Heart right ventricle (tissue), 16 donors: ENCODE data around the gene ZNF408. TPM values are rescaled to one million over a fixed set of nuclear protein-coding genes. Genes with fewer than 3 reads are reported as not detected.
A peak's percentile ranks its signal among the peaks of the same experiment; 100 is the strongest.

Experiments
- ATAC-seq, 8 donors: fragments of 200-7000 bp; cut with Tn5 transposase; one replicate each; pipeline ENCODE4 v1.9.1; 2020; ENCODE audit warnings: mild to moderate bottlenecking in 8 of 8, moderate library complexity in 8 of 8, moderate number of reproducible peaks in 1 of 8
- DNase-seq, 2 donors: peaks; one replicate each; pipeline ENCODE4 v3.0.0-alpha.2; 2020
- H3K27ac ChIP-seq, 10 donors: fragments of 200-600 bp; sonication (generic) in 2 of 10; one replicate each; pipeline versions ENCODE4 v1.5.0 to v1.8.0; 2020 to 2022; ENCODE audit warnings: mild to moderate bottlenecking in 3 of 10
- H3K27me3 ChIP-seq, 7 donors: fragments of 200-600 bp; one replicate each; pipeline ENCODE4 v1.8.0; 2021 to 2022; ENCODE audit warnings: mild to moderate bottlenecking in 2 of 7
- H3K36me3 ChIP-seq, 9 donors: fragments of 200-600 bp; sonication (generic) in 1 of 9; one replicate each; pipeline versions ENCODE4 v1.5.0 to v1.8.0; 2020 to 2022; ENCODE audit warnings: mild to moderate bottlenecking in 2 of 9
- H3K4me1 ChIP-seq, 9 donors: fragments of 200-600 bp; sonication (generic) in 1 of 9; one replicate each; pipeline versions ENCODE4 v1.5.0 to v1.8.0; 2020 to 2022; ENCODE audit warnings: mild to moderate bottlenecking in 4 of 9
- H3K4me3 ChIP-seq, 10 donors: fragments of 200-600 bp; sonication (generic) in 2 of 10; one replicate each; pipeline versions ENCODE4 v1.5.0 to v1.8.0; 2020 to 2022; ENCODE audit warnings: mild to moderate bottlenecking in 7 of 10, moderate library complexity in 2 of 10
- H3K9me3 ChIP-seq, 11 donors: fragments of 200-600 bp in 10 of 11; sonication (generic) in 2 of 11; one replicate each; pipeline versions ENCODE4 v1.5.0 to v1.8.0; 2013 to 2022; ENCODE audit warnings: mild to moderate bottlenecking in 2 of 11, control low read depth in 1 of 11, moderate library complexity in 1 of 11
- CTCF ChIP-seq, 9 donors: fragments of 200-600 bp; sonication (generic) in 2 of 9; IDR thresholded peaks; one replicate each; pipeline versions ENCODE4 v1.5.0 to v1.8.0; 2021 to 2022; ENCODE audit warnings: antibody characterized with exemption in 9 of 9, mild to moderate bottlenecking in 5 of 9, moderate library complexity in 1 of 9
- WGBS, 2 donors: extraction: QIAGEN DNeasy Blood & Tissue Kit; methylation state at CpG; one replicate each; pipeline ENCODE4 v1.1.7; 2013; ENCODE audit warnings: inconsistent platforms in 1 of 2; 5-methylcytosine and 5-hydroxymethylcytosine counted together
- intact Hi-C, 10 donors: fragments of 100-400 bp; cut with DNase I; formaldehyde crosslinking; loops; one replicate each; pipeline versions ENCODE4 v1.11.1 to v1.14.2; 2022
- polyA plus RNA-seq, 2 donors: library from polyadenylated mRNA; stranded (reverse); fragments of 200-250 nt; gene quantifications; one replicate each; pipeline ENCODE4 v1.2.3, GENCODE V29; 2013
- total RNA-seq, 10 donors: library from RNA; stranded (reverse); fragmentation: NEBNext Ultra II Directional in 3 of 10; extraction: Animal tissue kit (Norgen Biotek cat#: 25700) in 3 of 10; gene quantifications; one replicate each; pipeline versions ENCODE4 v1.2.1 to v1.2.4, GENCODE V29; 2021 to 2023
- donor health status: Arrhythmogenic right ventricular cardiomyopathy.
- donor health status: ischemic (EF 13 %, LVEDD 7.1; RV severe dilation, severe dysfunction).
- donor health status: healthy with polysubstance abuse.
- donor health status: DM: no; HTN: yes; CAD: no.
- donor health status: DM: no; HTN: no; CAD: no.
- donor health status: ischemic (EF 25% LVEDD 6.9; RV normal size, moderate dysfunction).
- donor health status: ischemic (EF 25% LVEDD 5.7; RV mildly dilated, moderate dysfunction).
- donor health status: healthy.
- donor health status: DM: yes; HTN: yes; CAD: no.
- donor health status: Ischemic cardiomyopathy.
- donor health status: ischemic (EF 35%, LVEDD 5.7; RV mildly dilated, moderate dysfunction).
- donor health status: nonischemic (EF 11% LVEDD 7.7; RV severe dilation, severe dysfunction).
- donor health status: DM: yes; HTN: yes; CAD: no.
- donor health status: PGD.
- donor health status: ischemic (EF 29% LVEDD 5.4; RV normal size, mild dysfunction).
- donor health status: nonischemic (EF 23%, LVEDD 6.1; RV moderate dilation, normal function).

The ZNF408 gene
- total and polyA plus RNA-seq, 12 donors: 5.0 to 8.9 (median 6.7) TPM

DNA sequence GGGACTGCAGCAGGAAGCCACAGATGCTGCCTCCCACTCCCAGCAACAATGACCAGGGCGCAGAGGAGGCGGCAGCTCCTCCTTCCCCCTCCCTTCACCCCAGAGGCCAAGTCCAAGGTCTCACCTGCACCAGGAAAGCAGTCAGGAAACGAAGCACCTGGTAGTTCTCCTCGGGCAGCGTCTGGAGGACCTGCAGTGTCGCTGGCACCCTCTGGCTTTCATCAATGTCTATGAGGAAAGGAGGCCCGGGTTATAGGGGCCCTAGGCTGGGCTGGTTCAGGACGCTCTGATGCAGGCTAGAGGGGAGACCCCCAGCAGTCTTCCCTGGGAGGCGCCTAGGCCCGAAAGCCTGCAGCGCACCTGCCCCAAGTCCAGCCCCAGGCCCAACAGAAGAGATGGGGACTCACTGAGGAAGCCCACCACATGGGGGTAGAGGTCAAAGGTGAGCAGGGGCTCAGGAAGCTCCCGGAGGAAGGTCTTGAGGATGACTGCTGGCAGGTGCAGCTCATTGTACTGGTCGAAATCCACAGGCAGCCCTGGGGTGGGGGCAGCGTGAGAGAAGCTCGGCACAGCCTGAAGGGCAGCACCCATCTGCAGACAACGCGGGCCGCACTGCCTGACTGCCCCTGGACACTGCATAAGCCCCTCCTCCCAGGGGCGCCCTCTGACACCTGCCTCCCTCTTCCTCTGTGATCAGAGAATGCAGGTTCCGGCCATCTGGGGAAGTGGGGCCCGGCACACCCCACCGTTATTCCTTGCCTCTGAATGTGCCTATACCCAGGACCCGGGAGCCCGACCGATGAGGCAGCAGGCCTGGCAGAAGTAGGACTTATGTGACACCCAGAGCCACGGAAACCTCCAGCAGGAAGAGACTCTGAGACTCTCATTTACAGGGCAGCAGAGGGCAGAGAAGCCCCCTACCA, 21.3 kb upstream of the ZNF408 start:
- ATAC-seq (no peak), DNase-seq (no peak)
- 89 to 90% methylated on average over 26 of the region's 26 CpGs for WGBS, 2 donors
- intact Hi-C loops: loop anchor here in 1 of 10 donors (1.0 kb wide), 1 partner anchor 39 kb away; no protein-coding TSS in a partner anchor
- Histone ChIP-seq H3K27me3 (no peaks in the 10 kb centered on the region), H3K4me3 (no peak overlapping the region), H3K9me3 (no peaks in the 10 kb centered on the region), H3K36me3 (peaks cover 5 to 82% (median 45%) of the 10 kb centered on the region in 9 donors), H3K4me1 (peaks cover 12 to 54% (median 46%) of the 10 kb centered on the region in 9 donors), H3K27ac (no peak overlapping the region)
- TF ChIP-seq CTCF (IDR thresholded peaks at IDR 0.05): no peak

- no peak overlapping the region for H3K27ac ChIP-seq
- peaks cover 4 to 54% (median 46%) of the 10 kb centered on the region in 9 donors for H3K4me1 ChIP-seq
- peaks cover 5 to 90% (median 45%) of the 10 kb centered on the region in 9 donors for H3K36me3 ChIP-seq
- WGBS, 2 donors: 89 to 92% methylated on average over 21 of the region's 21 CpGs
- intact Hi-C loops: loop anchor here in 1 of 10 donors (1.0 kb wide), 1 partner anchor 40 kb away; no protein-coding TSS in a partner anchor
- H3K4me3 ChIP-seq: no peak overlapping the region
- H3K27me3 ChIP-seq: no peaks in the 10 kb centered on the region
- no peak for DNase-seq
- no peak for TF ChIP-seq CTCF (IDR thresholded peaks at IDR 0.05)
- no peak for ATAC-seq
- no peaks in the 10 kb centered on the region for H3K9me3 ChIP-seq
Measured at GRCh38 chr11:46680164-46680760, 20.6 kb upstream of the ZNF408 start.

- H3K27ac ChIP-seq: no peak overlapping the region
- no peak for DNase-seq
- intact Hi-C loops: loop anchor here in 1 of 10 donors (1.0 kb wide), 1 partner anchor 41 kb away; no protein-coding TSS in a partner anchor
- 89 to 94% methylated on average over 22 of the region's 22 CpGs for WGBS, 2 donors
- no peaks in the 10 kb centered on the region for H3K9me3 ChIP-seq
- H3K4me1 ChIP-seq: peaks cover 4 to 53% (median 46%) of the 10 kb centered on the region in 9 donors
- no peak for TF ChIP-seq CTCF (IDR thresholded peaks at IDR 0.05)
- ATAC-seq: no peak
- H3K4me3 ChIP-seq: no peak overlapping the region
- no peaks in the 10 kb centered on the region for H3K27me3 ChIP-seq
- H3K36me3 ChIP-seq: peaks cover 5 to 95% (median 45%) of the 10 kb centered on the region in 9 donors
Measured at GRCh38 chr11:46680815-46681214, 20.0 kb upstream of the ZNF408 start.

DNA sequence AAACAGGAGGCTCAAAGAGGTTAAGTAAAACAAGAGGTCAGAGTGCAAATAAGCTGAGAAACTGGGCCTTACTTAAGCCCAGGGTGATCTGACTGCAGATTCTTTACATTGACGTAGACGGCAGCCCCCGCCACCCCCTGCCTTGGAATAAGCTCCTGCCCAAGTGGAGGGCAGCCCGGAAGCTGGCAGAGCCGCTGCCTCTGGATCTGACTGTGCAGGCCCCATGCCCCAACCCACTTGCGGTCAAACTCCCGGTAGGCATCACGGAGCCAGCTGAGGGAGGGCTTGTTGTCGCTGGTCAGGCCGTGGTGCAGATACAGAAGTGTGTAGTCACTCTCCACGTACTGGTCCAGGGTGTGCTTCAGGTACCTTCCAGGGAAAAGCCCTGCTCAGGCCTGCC, 19.0 kb upstream of the ZNF408 start:
- no peaks in the 10 kb centered on the region for H3K9me3 ChIP-seq
- WGBS, 2 donors: 93 to 94% methylated on average over 11 of the region's 11 CpGs
- intact Hi-C loops: no loop called here
- no peak for TF ChIP-seq CTCF (IDR thresholded peaks at IDR 0.05)
- no peak for DNase-seq
- no peak for ATAC-seq
- peaks cover 4 to 51% (median 40%) of the 10 kb centered on the region in 9 donors for H3K4me1 ChIP-seq
- H3K4me3 ChIP-seq: no peak overlapping the region
- H3K27me3 ChIP-seq: no peaks in the 10 kb centered on the region
- H3K27ac ChIP-seq: peak overlapping the region in 1 of 10 donors; percentile 6
- peaks cover 5 to 99% (median 53%) of the 10 kb centered on the region in 9 donors for H3K36me3 ChIP-seq
